ENCODE results near the gene HS3ST3B1. TPM values are rescaled to one million over a fixed set of nuclear protein-coding genes. Genes with fewer than 3 reads are reported as not detected.

HS3ST3B1 gene
- total RNA-seq, 2 donors from 2014 or later = 10.7 to 14.5 TPM

DNA sequence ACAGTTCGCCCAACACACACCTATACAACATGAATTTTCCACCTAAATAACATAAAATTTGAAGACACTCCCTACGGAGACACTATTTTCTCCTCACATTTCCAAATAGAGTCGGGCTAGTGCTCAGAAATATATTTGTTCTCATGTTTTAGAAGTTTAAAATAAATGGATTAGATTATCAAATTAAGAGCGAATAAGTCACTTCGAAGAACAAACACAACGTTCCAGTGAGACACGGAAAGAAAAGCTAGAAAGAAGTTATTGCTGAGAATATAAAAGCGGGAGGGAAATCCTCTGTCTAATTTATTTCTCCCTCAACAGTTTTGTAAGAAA is 2.0 kb upstream of the HS3ST3B1 start:
- no peak for ATAC-seq (replicated peaks)
- H3K27me3 Mint-ChIP-seq = peaks cover 34% of the 10 kb centered on the region

DNA sequence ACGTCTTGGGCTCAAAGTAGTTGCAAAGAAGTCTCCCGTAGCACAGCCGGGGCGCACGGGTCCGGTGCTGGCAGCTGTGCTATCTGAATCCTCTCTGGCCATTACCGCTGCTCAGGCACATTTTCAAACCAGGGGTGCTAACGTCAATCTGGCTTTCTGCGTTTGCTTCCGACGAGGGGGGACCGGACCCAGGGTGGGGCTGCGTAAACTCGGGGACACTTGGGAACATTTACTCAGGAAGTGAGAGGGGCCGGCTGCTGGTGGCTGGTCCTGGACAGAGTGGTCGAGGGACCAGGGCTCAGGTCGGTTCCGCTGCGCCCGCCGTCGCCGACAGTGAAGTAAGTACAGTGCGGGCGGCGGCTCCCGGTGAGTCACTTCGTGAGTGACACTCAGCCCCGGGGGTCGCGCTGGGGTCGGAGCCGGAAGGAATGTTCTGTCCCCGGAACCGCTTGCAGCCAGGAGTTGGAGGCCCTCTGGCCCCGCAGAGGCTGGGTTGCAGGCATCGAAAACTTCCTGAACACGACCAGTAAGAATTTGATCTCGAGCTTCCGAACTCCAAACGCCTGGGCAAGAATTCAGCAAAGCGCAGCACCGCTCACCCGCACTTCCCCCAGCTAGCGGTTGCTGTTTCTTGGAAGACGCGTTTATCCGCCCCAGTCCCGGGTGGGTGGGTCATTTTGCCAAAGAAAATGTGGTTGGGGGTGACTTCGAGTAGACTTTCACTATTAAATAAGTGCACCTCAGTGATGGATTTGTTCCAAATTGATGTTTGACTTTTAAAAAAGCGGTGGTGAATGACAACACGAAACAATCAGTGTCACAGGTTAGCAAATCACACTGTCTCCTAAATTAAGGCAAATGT is 1.4 kb upstream of the HS3ST3B1 start:
- no peak for ATAC-seq (replicated peaks)
- peaks cover 23% of the 10 kb centered on the region for H3K4me1 Mint-ChIP-seq
- peaks cover 29% of the 10 kb centered on the region for H3K27me3 Mint-ChIP-seq
- H3K27ac Mint-ChIP-seq = peak overlapping the region; percentile 93
- H3K4me3 Mint-ChIP-seq = peak overlapping the region; percentile 98
- H3K9me3 Mint-ChIP-seq = no peaks in the 10 kb centered on the region
- peaks cover 10% of the 10 kb centered on the region for H3K36me3 Mint-ChIP-seq (ENCODE audit: low read depth)

More for the DNA sequence above, 2.0 kb upstream of the HS3ST3B1 start:
- peak overlapping the region; percentile 98 for H3K4me3 Mint-ChIP-seq
- H3K27ac Mint-ChIP-seq = peak overlapping the region; percentile 93
- H3K36me3 Mint-ChIP-seq (ENCODE audit: low read depth) = peaks cover 7% of the 10 kb centered on the region
- peaks cover 21% of the 10 kb centered on the region for H3K4me1 Mint-ChIP-seq
- H3K9me3 Mint-ChIP-seq = no peaks in the 10 kb centered on the region

DNA sequence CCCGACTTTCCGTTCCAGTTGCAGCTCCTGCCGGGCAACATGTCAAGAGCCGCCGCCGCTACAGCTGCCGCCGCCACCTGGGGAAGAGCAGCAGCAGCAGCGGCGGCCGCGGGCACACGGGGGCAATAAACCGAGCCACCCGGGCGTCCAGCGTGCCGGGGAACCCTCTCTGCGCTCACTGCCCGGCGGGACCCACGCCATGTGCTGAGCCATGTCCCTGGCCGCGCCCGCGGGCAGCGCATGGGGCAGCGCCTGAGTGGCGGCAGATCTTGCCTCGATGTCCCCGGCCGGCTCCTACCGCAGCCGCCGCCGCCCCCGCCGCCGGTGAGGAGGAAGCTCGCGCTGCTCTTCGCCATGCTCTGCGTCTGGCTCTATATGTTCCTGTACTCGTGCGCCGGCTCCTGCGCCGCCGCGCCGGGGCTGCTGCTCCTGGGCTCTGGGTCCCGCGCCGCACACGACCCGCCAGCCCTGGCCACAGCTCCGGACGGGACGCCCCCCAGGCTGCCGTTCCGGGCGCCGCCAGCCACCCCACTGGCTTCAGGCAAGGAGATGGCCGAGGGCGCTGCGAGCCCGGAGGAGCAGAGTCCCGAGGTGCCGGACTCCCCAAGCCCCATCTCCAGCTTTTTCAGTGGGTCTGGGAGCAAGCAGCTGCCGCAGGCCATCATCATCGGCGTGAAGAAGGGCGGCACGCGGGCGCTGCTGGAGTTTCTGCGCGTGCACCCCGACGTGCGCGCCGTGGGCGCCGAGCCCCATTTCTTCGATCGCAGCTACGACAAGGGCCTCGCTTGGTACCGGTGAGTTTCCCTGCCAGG is 604 bp downstream of the HS3ST3B1 start:
- H3K27ac Mint-ChIP-seq = peak overlapping the region; percentile 93
- H3K27me3 Mint-ChIP-seq = peaks cover 11% of the 10 kb centered on the region
- H3K4me1 Mint-ChIP-seq = peaks cover 39% of the 10 kb centered on the region
- peak overlapping the region; percentile 98 for H3K4me3 Mint-ChIP-seq
- H3K36me3 Mint-ChIP-seq (ENCODE audit: low read depth) = peaks cover 17% of the 10 kb centered on the region
- no peaks in the 10 kb centered on the region for H3K9me3 Mint-ChIP-seq
- peak; percentile 6 for ATAC-seq (replicated peaks)

DNA sequence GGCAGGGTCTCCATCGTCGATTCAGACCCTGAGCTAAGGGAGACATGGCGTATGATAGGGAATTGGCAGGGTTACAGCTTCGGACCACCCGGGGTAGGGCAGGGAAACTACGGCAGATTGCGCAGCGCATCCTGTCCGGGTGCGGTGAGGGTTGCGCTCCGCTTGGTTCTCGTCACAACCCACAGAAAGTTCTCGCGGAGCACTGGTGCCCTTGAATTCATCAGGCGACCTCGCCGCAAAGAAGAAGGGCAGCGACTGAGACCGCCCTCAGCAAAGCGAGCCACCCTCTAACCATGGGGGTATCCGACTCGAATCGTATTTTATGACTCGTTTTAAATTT is 1.2 kb downstream of the HS3ST3B1 start:
- ATAC-seq (replicated peaks) = peak; percentile 29
- Mint-ChIP-seq H3K27ac (no peak overlapping the region), H3K4me1 (peaks cover 39% of the 10 kb centered on the region)

DNA sequence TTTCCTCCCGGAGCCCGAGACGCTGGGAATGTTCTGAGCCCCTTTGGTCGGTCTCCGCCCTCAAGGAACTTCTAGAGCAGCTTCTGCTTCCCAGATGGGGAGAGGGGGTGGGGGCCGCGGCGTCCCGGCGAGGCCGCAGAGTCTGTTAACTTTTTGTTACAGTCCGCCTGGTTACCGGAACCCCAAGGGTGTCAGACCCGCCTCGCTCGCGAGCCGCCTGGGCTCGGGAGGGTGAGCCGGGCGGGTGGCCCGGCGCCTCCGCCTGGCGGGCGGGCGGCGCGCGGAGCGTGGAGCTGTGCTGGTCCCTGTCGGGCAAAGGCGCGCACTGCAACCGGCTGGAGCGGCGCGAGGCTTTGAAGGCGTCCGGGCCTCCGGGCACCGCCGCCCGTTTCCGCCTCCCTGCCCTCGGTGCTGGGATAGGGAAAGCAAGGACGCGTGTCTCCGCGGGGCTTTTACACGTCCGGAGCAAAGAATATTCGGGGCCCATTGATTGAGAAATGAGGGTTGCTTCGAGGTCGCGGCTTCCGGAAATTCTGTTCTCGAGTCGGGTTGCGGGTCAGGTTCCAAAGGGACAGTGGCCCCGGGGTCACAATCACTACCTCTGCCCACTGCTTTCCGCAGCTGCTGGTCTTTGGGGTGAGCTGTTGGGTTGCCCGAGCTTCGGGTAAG is 1.7 kb downstream of the HS3ST3B1 start:
- ATAC-seq (replicated peaks) = peak; percentile 46
- peak overlapping the region; percentile 87 for H3K27ac Mint-ChIP-seq

More for the DNA sequence above, 1.2 kb downstream of the HS3ST3B1 start:
- Mint-ChIP-seq H3K27me3 (peaks cover 7% of the 10 kb centered on the region), H3K4me3 (peak overlapping the region; percentile 98), H3K9me3 (no peaks in the 10 kb centered on the region), H3K36me3 (ENCODE audit: low read depth) (peaks cover 17% of the 10 kb centered on the region)

DNA sequence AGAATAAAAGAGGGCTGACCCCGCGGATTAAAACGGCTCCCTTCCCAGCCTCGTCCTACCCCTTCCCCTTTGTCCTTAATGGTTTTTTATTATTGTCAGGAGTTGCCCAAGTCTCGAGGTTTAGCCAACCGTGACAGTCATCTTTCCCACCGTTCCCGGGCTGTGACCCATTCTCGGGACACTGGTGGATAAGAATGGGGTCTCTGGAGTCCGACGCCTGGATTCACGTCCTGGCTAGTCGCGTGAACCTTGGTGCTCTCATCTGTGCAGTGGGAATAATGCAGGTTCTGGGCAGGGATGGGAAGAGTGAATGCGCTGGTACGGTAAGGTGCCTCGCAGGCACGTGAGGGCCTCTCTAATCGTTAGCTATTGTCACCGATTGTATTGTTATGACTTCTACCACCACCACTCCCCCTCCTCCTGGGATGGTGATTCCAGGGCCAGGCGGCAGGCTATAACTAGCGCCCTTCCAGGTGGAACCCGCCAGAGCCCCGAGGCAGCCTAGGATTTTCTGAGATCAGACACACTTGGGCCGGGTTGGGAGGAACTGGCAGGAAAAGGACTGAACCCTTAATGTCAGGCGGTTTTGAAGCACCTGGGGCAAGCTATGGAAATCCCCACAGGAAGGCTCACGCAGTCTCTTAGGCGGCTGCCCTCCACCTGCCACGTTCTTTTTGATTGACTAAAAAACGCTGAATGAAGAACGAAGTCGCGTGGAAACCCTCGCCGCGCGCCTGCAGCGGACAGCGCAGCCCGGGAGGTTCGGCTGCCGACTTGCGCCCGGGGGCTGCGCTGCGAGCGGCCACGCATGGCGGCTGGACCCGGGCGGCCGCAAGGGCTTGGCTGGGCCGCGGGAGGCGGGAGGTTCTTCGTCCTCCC is 2.7 kb downstream of the HS3ST3B1 start:
- ATAC-seq (replicated peaks) = no peak

More for the DNA sequence above, 1.7 kb downstream of the HS3ST3B1 start:
- H3K27me3 Mint-ChIP-seq = peaks cover 7% of the 10 kb centered on the region
- peaks cover 40% of the 10 kb centered on the region for H3K4me1 Mint-ChIP-seq
- peak overlapping the region; percentile 98 for H3K4me3 Mint-ChIP-seq
- H3K9me3 Mint-ChIP-seq = no peaks in the 10 kb centered on the region
- H3K36me3 Mint-ChIP-seq (ENCODE audit: low read depth) = peaks cover 17% of the 10 kb centered on the region

DNA sequence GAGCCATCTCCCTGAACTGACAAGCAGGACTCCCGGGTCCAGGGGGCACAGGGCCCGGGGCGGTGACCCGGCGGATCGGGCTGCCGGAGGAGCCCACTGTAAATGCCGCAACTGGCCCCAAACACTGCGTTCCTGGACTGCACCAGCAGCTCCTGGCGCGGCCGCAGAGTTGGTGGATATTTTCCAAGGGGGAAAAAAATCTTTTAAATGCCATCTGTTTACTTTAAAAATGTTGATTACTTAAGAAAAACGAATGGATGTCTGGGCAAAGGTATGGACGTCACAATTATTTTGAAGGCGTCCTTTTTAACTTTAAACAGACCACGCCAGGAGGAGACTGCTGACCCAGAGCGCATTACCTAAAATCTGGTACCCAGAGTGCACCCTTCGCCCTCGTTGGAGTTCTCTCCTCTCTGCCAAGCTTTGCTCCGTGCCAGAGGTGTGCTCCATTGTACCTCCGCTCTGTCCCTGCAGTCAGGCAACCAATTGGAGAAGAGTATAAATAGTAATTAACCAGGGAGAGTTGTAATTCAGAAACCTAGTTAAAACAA is 3.4 kb downstream of the HS3ST3B1 start:
- no peaks in the 10 kb centered on the region for H3K9me3 Mint-ChIP-seq
- ATAC-seq (replicated peaks) = no peak
- peak overlapping the region; percentile 94 for H3K4me3 Mint-ChIP-seq
- peak overlapping the region; percentile 42 for H3K27ac Mint-ChIP-seq
- no peaks in the 10 kb centered on the region for H3K27me3 Mint-ChIP-seq
- peaks cover 36% of the 10 kb centered on the region for H3K4me1 Mint-ChIP-seq
- peaks cover 17% of the 10 kb centered on the region for H3K36me3 Mint-ChIP-seq (ENCODE audit: low read depth)

More for the DNA sequence above, 2.7 kb downstream of the HS3ST3B1 start:
- Mint-ChIP-seq H3K4me1 (peaks cover 42% of the 10 kb centered on the region), H3K9me3 (no peaks in the 10 kb centered on the region), H3K27me3 (peaks cover 3% of the 10 kb centered on the region), H3K27ac (peak overlapping the region; percentile 87), H3K36me3 (ENCODE audit: low read depth) (peaks cover 17% of the 10 kb centered on the region), H3K4me3 (peak overlapping the region; percentile 94)

DNA sequence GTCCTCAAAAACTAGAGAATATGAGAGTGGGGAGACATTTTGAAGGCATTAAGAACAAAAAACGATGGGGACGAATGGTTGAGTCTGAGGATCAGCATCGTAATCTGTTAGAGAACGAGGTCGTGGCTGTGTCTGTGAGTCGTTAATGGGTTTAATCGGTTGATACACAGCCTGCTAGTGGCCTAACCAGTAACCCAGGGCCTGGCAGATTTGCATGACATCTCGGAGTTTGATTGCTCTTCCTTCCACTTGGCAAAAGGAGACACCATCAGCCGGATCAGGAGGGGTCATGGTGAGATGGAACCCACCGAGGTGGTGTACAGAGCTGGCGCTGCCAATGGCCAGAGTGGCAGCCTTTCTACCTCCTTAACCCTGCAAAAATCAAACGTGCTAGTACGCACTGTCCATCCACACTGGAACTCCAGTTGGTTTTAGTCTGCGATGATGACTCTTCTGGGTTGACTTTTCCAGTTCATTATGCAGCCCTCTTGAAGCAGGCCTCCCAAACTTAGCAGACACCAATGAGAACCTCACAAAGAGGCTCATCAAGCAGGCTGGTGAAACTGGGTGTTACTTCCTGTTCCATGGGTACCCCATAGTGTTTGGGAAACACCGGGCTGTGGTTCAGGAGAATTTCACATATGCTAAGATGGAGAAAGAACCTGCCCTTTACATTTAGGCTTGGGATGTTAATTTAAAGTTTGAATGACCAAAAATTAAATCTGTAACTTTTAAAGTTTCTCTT is 4.1 kb downstream of the HS3ST3B1 start:
- Mint-ChIP-seq H3K9me3 (no peaks in the 10 kb centered on the region), H3K4me1 (peaks cover 33% of the 10 kb centered on the region), H3K36me3 (ENCODE audit: low read depth) (peaks cover 17% of the 10 kb centered on the region), H3K27ac (peak overlapping the region; percentile 42), H3K27me3 (no peaks in the 10 kb centered on the region), H3K4me3 (peak overlapping the region; percentile 94)
- ATAC-seq (replicated peaks) = no peak

DNA sequence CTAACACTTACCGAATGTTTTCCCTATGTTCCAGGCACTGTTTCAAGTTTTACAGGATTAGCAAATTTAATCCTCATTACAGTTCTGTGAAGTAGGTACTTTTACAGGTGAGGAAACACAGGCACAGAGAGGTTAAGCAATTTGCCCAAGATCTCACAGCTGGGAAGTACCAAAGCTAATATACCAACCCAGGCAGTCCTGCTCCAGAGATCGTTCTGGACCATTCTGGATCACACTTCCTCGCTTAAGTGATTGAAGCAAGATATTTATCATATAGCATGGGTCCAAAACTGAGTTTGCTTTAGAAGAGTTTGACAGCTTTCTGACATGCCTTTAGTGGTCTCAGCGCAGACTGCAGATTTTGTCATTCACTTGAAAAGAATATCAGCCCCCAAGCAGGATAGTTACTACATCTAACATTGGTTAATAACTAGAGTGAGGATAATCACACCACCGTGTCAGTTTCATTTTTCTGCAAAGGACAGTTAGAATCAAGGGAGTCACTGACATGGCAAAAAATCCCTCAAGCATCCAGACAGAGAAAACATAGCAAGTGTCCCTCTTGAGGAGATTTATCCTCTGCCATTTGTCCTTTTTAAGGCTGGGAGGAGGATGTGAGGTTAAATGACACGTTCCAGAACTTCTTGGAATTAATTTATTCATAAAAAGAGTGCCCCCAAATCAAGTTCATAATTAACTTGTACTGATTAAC is 5.1 kb downstream of the HS3ST3B1 start:
- ATAC-seq (replicated peaks) = no peak
- peak overlapping the region; percentile 36 for H3K27ac Mint-ChIP-seq
- H3K36me3 Mint-ChIP-seq (ENCODE audit: low read depth) = peaks cover 23% of the 10 kb centered on the region
- H3K4me1 Mint-ChIP-seq = peaks cover 34% of the 10 kb centered on the region
- H3K27me3 Mint-ChIP-seq = no peaks in the 10 kb centered on the region
- H3K9me3 Mint-ChIP-seq = no peaks in the 10 kb centered on the region
- H3K4me3 Mint-ChIP-seq = peak overlapping the region; percentile 94

DNA sequence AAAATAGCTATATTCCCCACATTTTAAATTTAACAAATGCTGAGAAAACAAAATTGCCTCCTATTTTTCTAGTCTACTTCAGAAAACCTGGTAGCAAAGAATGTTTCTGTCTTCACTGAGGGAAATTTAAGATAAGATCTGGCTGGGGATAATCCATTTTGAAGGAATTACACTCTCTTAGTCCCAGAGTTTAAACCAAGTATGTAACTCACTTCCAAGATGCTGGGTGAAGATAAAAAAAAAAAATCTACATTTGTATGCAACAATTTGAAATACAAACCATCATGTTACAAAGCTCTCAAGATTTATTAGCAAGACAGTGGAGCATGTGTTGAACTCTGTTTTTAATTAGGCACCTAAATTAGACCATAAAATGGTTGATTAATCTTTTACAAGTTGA is 5.7 kb downstream of the HS3ST3B1 start:
- H3K27ac Mint-ChIP-seq = no peak overlapping the region
- H3K4me1 Mint-ChIP-seq = peaks cover 38% of the 10 kb centered on the region
- H3K4me3 Mint-ChIP-seq = peak overlapping the region; percentile 94
- peaks cover 27% of the 10 kb centered on the region for H3K36me3 Mint-ChIP-seq (ENCODE audit: low read depth)
- H3K9me3 Mint-ChIP-seq = no peaks in the 10 kb centered on the region
- ATAC-seq (replicated peaks) = no peak
- no peaks in the 10 kb centered on the region for H3K27me3 Mint-ChIP-seq

DNA sequence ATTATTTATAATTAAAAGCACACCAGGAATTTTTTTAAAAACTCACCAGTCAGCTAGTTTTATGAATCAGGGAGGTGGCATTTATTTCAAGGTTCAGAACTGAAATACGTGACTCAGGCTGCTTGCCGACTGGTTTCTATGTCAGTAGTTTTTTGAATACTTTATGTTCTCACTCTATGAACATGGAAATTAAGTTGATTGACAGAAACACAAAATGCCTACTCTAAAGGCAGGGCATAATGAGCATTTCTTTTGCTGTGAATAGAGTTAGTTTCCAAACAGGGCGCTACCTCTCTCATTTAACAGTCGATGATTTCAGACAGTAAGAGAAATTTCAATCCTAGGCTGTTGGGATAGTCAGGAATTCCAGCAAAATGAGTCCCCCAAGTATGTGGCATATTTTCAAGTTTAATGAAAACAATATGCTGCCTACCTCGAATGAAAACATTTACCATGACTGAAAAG is 6.7 kb downstream of the HS3ST3B1 start:
- H3K9me3 Mint-ChIP-seq = no peaks in the 10 kb centered on the region
- H3K27ac Mint-ChIP-seq = peak overlapping the region; percentile 74
- H3K4me3 Mint-ChIP-seq = peak overlapping the region; percentile 77
- peaks cover 43% of the 10 kb centered on the region for H3K4me1 Mint-ChIP-seq
- H3K27me3 Mint-ChIP-seq = no peaks in the 10 kb centered on the region
- H3K36me3 Mint-ChIP-seq (ENCODE audit: low read depth) = peaks cover 36% of the 10 kb centered on the region
- peak; percentile 25 for ATAC-seq (replicated peaks)

DNA sequence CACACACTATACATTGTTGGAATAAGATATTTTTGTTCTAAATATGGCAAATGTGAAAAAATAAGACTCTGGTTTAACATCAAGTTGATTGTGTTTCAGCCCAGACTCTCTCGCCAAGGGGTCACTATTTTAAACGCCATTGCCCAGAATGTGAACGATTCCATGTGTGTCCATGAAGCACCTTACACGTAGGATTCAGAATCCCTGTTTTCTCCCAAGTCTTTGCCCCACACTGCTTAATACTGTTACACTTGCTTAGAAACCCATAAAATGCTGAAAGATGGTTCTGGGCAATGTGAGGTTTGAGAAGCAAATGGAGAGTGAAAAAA is 7.7 kb downstream of the HS3ST3B1 start:
- Mint-ChIP-seq H3K9me3 (no peaks in the 10 kb centered on the region), H3K36me3 (ENCODE audit: low read depth) (peaks cover 43% of the 10 kb centered on the region), H3K27ac (peak overlapping the region; percentile 50), H3K27me3 (no peaks in the 10 kb centered on the region), H3K4me1 (peaks cover 42% of the 10 kb centered on the region), H3K4me3 (peak overlapping the region; percentile 84)
- no peak for ATAC-seq (replicated peaks)
